OCI-M1 (cell line): ENCODE results near the gene GOLGA6C.
"Not testable (repeated sequence)": the region's sequence is repeated elsewhere in the genome, so short reads cannot be mapped to it uniquely, and the experiment has no call there.

Experiments
- DNase-seq: peaks from one replicate; lab custom pipeline; 2025; lab: John Stamatoyannopoulos, UW

The GOLGA6C gene

GRCh38 chr15:75314552-75315290 lies 56.6 kb downstream of the GOLGA6C start:
- DNase-seq, result no peak

DNA sequence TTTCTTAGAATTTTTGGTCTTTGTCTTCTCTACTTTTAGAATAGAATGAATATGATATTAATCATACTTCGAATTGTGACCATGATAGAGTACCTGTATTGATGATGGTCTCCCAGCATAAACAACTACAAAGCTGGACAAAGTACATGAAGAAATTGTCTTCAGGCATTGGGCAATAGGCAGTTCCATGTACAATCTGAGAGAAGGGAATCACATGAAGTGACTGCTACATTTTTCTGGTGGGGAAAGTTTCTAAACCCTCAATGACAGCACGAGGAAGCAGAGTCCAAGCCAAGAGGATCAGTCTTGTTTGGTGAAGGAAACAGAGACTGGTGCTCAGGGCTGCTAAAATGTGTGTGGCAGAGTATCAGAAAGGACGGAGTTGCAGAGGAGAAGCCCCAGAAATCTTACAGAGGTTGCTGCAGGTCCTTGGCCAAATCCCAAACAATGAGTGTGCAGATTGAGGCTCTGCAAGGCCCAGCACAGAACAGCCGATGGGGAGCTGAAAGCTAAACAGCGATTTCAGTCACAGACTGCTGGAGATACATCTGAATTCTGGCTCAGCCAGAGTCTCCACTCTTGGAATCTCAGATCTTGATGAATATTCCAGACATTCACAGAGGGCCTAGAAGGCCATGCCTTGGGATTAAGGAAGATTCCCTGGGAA lies 61.2 kb downstream of the GOLGA6C start:
- not testable (repeated sequence) for DNase-seq
